Myocyte (in vitro differentiated cells): ENCODE data around the gene LAMA2. TPM values are rescaled to one million over a fixed set of nuclear protein-coding genes. Genes with fewer than 3 reads are reported as not detected.

ENCODE experiments used
- DNase-seq: peaks from one replicate; pipeline ENCODE4 v3.0.0-alpha.2; 2012; ENCODE audit warnings: low read depth
- total RNA-seq: library from RNA; depleted of rRNA; stranded (reverse); fragments of >200 nt; gene quantifications from 2 replicates; pipeline ENCODE4 v1.2.3, GENCODE V29; 2014

Gene LAMA2
- total RNA-seq, 1 donor from 2014 or later: 137 TPM

DNA sequence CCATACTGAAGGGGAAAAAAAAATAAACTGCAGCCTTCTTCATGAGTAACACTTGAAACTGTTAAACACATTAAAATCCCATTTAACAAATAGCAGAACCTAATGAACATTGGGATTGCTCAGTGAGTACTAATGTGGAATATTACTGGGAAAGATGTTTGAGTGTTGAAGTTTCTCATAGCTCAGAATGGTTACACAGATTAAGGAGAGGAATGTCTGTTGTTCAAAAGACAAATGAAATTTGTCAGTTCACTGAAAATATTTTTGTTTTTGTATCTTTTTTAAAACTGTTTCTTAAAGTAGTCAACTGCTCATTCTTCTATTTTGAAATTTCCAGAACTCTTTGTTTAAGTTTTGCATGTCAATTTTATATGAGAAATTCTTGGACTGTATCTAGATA lies 374.3 kb downstream of the LAMA2 start:
- no peak for DNase-seq

- DNase-seq: no peak
Measured at GRCh38 chr6:129262661-129263060, 379.7 kb downstream of the LAMA2 start.

DNA sequence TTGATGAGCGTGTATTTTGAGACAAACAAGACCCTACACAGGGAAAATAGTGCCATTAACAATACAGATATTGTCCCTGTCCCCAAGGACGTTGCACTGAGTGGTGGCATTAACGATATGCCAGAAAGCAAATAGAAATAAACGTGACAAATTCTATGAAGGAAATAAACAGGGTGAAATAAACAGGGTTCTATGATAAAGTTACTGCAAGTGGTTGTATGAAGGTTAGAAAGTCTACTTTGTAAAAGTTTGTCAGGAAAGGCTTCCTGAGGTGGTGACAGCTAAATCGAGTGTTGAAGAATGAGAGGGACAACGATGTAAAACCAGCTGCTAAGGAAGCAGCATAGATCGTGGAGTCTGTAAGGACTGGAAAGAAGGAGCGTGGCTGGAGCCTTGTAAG lies 380.2 kb downstream of the LAMA2 start:
- DNase-seq: no peak

- no peak for DNase-seq
Measured at GRCh38 chr6:129264480-129265045, 381.6 kb downstream of the LAMA2 start.

- peak; percentile 21 for DNase-seq
Measured at GRCh38 chr6:129267028-129267427, 384.1 kb downstream of the LAMA2 start.

DNA sequence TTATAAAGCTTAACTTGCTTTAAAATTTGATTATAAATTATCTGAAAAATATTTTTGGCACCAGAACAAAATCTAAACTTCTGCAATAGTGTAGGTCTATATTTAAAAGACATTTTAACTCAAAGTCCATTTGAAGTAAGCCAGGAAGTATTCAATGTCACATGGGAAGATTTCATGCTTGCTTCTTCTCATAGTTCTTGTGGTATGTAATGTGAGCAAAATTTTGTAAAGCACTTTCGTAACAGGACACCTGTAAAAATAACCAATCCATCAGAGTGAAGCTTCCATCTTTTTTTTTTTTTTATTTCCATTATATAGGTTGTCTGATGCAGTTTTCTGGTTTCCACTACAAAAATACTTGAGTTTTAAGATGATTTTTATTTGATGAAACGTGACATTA lies 386.1 kb downstream of the LAMA2 start:
- DNase-seq: no peak

GRCh38 chr6:129269891-129270290 lies 387.0 kb downstream of the LAMA2 start:
- DNase-seq: no peak

DNA sequence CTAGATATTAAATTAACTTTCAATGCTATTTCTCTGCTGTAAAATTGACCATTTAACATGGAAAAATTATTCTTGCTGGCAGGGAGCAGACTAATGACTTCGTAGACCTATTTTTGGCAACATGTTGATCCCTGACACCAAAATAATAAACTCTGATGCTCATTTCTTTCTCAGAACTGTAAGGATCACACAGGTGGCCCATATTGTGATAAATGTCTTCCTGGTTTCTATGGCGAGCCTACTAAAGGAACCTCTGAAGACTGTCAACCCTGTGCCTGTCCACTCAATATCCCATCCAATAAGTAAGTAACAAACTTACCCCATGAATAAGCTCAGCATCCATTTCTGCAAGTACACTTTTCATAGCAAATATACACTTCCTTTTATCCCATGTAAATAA lies 387.5 kb downstream of the LAMA2 start:
- DNase-seq: no peak

DNA sequence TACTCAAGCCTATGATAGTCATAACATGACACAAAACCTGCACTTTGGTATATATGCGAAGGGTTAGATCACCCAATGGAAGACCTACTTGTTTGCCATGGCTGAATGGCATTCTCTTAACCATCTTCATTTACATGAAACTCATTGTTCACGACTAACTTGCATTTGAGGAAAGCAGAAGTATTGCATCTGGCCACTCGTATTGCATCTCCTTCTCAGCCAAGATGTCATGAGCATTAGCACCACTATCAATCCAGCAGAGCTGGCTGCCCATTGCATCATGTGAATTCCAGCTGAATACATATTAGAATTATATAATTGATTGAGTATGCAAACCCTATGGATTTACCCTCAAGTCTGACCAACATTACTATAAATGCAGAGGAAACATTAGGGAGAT lies 390.2 kb downstream of the LAMA2 start:
- DNase-seq: no peak

DNA sequence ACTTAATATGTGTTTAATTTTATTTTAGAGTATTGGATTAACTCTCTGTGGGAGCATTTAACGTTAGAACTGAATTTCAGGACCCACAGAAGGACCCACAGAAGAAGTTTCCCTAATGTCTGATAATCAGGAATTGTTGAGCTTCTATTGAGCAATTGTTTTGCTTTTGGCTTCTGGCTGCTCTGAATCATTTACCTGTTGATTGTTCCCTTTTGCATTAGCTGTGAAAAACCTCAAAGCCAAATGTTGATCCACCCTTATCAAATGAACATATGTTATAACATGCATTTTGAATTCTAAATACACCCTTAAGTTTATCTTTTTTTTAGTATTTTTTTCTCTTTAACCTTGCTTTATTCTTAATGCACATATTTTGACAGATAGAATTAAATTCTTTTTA lies 393.5 kb downstream of the LAMA2 start:
- no peak for DNase-seq

GRCh38 chr6:129276986-129277385 lies 394.0 kb downstream of the LAMA2 start:
- DNase-seq: peak; percentile 42

- DNase-seq: no peak
Measured at GRCh38 chr6:129279343-129280292, 396.7 kb downstream of the LAMA2 start.

GRCh38 chr6:129280293-129280644 lies 397.3 kb downstream of the LAMA2 start:
- DNase-seq: no peak

- peak; percentile 39 for DNase-seq
Measured at GRCh38 chr6:129280749-129281148, 397.8 kb downstream of the LAMA2 start.

GRCh38 chr6:129281168-129281796 lies 398.3 kb downstream of the LAMA2 start:
- DNase-seq: peak; percentile 24

GRCh38 chr6:129282019-129282418 lies 399.1 kb downstream of the LAMA2 start:
- DNase-seq: no peak

DNA sequence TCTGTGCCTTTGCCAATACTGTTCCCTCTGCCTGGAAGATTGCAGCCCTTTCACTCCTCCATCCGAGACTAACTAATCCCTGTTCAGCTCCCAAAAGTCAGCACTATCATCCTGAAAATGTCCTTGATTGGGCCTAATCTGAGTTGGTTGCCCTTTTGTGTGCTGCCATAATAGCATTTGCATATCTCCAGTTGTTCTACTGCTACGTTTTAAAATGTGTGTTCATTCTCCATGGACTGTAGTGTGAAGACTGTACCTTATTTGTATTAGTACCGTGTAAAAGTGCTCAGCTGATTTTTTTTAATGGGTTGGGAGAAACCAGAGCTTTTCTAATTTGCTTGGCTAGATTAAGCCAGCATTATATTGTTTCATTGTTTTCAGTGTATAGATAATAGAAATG lies 401.3 kb downstream of the LAMA2 start:
- no peak for DNase-seq

- DNase-seq: no peak
Measured at GRCh38 chr6:129287231-129288177, 404.6 kb downstream of the LAMA2 start.

DNA sequence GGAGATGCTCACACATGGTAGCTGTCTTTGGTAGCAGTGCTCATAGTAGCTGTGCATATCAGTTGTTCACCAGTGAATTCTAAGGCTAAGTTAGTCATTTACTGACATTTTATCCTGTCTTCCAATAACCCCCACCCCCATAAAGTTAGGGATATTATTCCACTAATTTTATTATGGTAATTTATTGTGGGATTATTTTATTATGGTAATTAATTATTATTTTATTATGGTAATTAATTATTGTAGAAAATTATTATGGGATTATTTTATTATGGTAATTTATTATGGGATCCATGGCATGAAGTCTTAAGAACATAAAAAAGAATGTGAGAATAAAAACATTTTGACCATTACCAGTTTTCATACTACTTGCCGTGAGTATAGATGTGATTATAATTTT lies 406.5 kb downstream of the LAMA2 start:
- no peak for DNase-seq

GRCh38 chr6:129292836-129293235 lies 409.9 kb downstream of the LAMA2 start:
- DNase-seq: no peak

DNA sequence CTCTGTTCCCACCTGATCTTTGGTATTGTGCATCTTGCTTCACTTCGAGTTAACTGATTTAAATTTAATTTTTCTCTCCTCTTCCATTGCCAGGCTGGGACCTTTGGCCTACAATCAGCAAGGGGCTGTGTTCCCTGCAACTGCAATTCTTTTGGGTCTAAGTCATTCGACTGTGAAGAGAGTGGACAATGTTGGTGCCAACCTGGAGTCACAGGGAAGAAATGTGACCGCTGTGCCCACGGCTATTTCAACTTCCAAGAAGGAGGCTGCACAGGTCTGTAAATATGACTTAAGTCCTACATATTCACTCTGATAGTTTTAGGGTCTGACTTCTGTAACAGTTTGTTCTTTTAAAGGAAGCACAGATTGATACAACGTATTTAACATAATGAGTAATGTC lies 414.7 kb downstream of the LAMA2 start:
- peak; percentile 4 for DNase-seq
